Measurements from ENCODE around the gene SMIM27.

Gene SMIM27

DNA sequence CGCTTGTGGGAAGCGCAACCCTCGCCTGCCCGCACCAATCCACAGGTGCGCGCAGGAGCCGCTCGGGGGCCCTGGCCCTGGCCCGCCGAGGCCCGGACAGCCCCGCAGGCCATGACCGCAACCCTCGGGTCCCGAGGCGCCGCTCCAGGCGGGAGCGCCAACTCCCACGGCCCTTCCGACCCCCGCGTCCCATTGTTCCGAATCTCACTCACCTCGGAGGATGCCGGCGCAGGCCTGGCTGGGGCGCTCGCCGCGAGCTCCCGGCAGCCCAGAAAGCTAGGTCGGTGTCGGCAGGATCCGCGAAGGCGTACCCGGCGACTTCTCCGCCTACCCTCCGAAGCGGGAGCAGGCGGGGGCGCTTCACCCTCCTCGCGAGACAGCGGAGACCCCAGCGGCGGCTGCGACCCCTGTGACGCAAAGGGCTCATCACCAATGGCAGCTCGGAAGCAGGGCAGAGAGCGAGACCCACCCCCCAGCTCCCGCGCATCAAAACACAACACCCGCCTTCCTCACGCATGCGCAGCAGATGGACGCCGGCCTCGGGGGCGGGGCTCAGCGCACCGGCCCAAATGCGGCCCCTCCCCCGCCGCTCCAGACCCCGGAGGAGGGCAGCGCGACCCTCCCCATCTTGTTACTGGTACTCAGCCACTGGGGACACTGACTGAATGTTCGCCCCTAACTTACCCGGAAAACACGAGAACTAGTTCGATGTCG is 1.4 kb upstream of the SMIM27 start:
- Histone ChIP-seq H3K79me2 (ENCODE audit: insufficient read depth, low read length) (peaks cover 96% of the 10 kb centered on the region), H2AFZ (ENCODE audit: low read depth, low read length) (peak overlapping the region; percentile 89), H3K9me3 (ENCODE audit: insufficient read depth, low read length, severe bottlenecking) (no peaks in the 10 kb centered on the region), H3K9ac (ENCODE audit: low read depth, low read length) (peak overlapping the region; percentile 89), H3K36me3 (ENCODE audit: insufficient read depth, low read length) (peaks cover 16% of the 10 kb centered on the region), H3K4me3 (ENCODE audit: low read depth in 1 of 2, low read length in 2 of 2) (peak overlapping the region; percentile 68 to 83), H3K4me1 (ENCODE audit: insufficient read depth, low read length) (peaks cover 43% of the 10 kb centered on the region), H4K20me1 (ENCODE audit: insufficient read depth, low read length) (peaks cover 36% of the 10 kb centered on the region), H3K4me2 (ENCODE audit: insufficient read depth, low read length) (peak overlapping the region; percentile 73), H3K27me3 (ENCODE audit: insufficient read depth, low read length, poor library complexity) (no peaks in the 10 kb centered on the region), H3K27ac (ENCODE audit: low read length) (peak overlapping the region; percentile 93)
- ATAC-seq (ENCODE audit: insufficient read depth, low read depth) (peak; percentile 85), DNase-seq (peak; percentile 98)
- TF ChIP-seq CTCF (IDR thresholded peaks at IDR 0.05; ENCODE audit: borderline replicate concordance, extremely low read depth, low read length, poor library complexity, severe bottlenecking), result peak; percentile 33
- no peak for TF ChIP-seq EZH2 (IDR thresholded peaks at IDR 0.05; ENCODE audit: borderline replicate concordance, low read depth, low read length, severe bottlenecking)

DNA sequence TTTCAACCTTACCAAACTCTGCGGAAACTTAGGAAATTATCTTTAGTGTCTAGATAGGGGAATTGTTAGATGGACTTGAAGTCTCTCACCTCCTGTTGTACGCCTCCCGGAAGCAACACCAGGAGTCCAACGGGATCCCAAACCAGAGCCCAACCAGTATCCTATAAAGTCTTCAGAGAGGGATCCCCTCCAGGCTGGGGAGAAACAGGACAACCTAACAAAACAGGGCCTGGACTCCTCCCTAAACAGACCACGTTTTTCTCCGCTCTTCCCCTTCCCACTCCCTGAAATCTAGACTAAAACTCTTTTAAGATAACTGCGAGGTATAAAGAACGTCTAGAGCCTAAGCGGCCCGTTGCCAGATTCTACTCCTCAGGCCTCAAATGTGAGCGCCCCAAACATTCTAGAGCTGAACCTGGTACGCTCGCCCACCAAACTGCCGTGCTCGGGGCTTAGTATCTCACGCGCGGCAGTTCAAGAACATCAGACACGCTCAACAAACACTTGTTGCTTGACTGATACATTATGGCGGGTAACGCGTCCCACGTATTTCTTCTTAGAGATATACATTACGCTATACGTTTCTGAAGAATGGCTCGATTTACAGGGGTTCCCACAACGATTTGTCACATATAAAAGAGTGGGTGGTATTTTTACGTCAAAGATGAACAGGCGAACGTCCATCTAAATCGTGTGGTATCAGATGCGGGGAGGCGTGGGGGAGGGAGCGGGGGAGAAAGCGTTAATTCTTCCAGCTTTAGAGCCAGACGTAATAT is 663 bp upstream of the SMIM27 start:
- Histone ChIP-seq H2AFZ (ENCODE audit: low read depth, low read length) (peak overlapping the region; percentile 89), H3K27me3 (ENCODE audit: insufficient read depth, low read length, poor library complexity) (no peaks in the 10 kb centered on the region), H3K4me1 (ENCODE audit: insufficient read depth, low read length) (peaks cover 43% of the 10 kb centered on the region), H3K27ac (ENCODE audit: low read length) (peak overlapping the region; percentile 93), H3K36me3 (ENCODE audit: insufficient read depth, low read length) (peaks cover 13% of the 10 kb centered on the region), H4K20me1 (ENCODE audit: insufficient read depth, low read length) (peaks cover 30% of the 10 kb centered on the region), H3K9me3 (ENCODE audit: insufficient read depth, low read length, severe bottlenecking) (no peaks in the 10 kb centered on the region), H3K79me2 (ENCODE audit: insufficient read depth, low read length) (peaks cover 96% of the 10 kb centered on the region), H3K4me2 (ENCODE audit: insufficient read depth, low read length) (peak overlapping the region; percentile 71), H3K9ac (ENCODE audit: low read depth, low read length) (peak overlapping the region; percentile 89), H3K4me3 (ENCODE audit: low read depth in 1 of 2, low read length in 2 of 2) (peak overlapping the region; percentile 68 to 83)
- ATAC-seq (ENCODE audit: insufficient read depth, low read depth), result peak; percentile 6
- TF ChIP-seq CTCF (IDR thresholded peaks at IDR 0.05; ENCODE audit: borderline replicate concordance, extremely low read depth, low read length, poor library complexity, severe bottlenecking) (no peak), EZH2 (IDR thresholded peaks at IDR 0.05; ENCODE audit: borderline replicate concordance, low read depth, low read length, severe bottlenecking) (no peak)
- DNase-seq, result peak; percentile 53

GRCh38 chr9:32554107-32554506 is 2.0 kb downstream of the SMIM27 start:
- Histone ChIP-seq H3K4me1 (ENCODE audit: insufficient read depth, low read length) (peaks cover 31% of the 10 kb centered on the region), H3K9me3 (ENCODE audit: insufficient read depth, low read length, severe bottlenecking) (no peaks in the 10 kb centered on the region), H3K4me2 (ENCODE audit: insufficient read depth, low read length) (peak overlapping the region; percentile 71; the same call in 1 of the 2 replicates), H3K27me3 (ENCODE audit: insufficient read depth, low read length, poor library complexity) (no peaks in the 10 kb centered on the region), H3K27ac (ENCODE audit: low read length) (no peak overlapping the region), H3K9ac (ENCODE audit: low read depth, low read length) (no peak overlapping the region), H2AFZ (ENCODE audit: low read depth, low read length) (no peak overlapping the region), H3K4me3 (ENCODE audit: low read depth in 1 of 2, low read length in 2 of 2) (no peak overlapping the region), H3K36me3 (ENCODE audit: insufficient read depth, low read length) (peaks cover 9% of the 10 kb centered on the region), H3K79me2 (ENCODE audit: insufficient read depth, low read length) (peaks cover 85% of the 10 kb centered on the region), H4K20me1 (ENCODE audit: insufficient read depth, low read length) (peaks cover 15% of the 10 kb centered on the region)
- TF ChIP-seq CTCF (IDR thresholded peaks at IDR 0.05; ENCODE audit: borderline replicate concordance, extremely low read depth, low read length, poor library complexity, severe bottlenecking) (no peak), EZH2 (IDR thresholded peaks at IDR 0.05; ENCODE audit: borderline replicate concordance, low read depth, low read length, severe bottlenecking) (no peak)
- DNase-seq (no peak), ATAC-seq (ENCODE audit: insufficient read depth, low read depth) (no peak)
